Activated CD8-positive, alpha-beta memory T cell treated with anti-CD3 and anti-CD28 coated beads for 48 hours (primary cell): ENCODE results near the gene CNPY1.
"Not testable (repeated sequence)": the region's sequence is repeated elsewhere in the genome, so short reads cannot be mapped to it uniquely, and the experiment has no call there.

Experiments used
- DNase-seq, 3 experiments: peaks; one replicate each; pipeline ENCODE4 v3.0.0-alpha.2; 2020; ENCODE audit warnings: low read depth in 2 of 3, low spot score in 2 of 3

Gene CNPY1

DNA sequence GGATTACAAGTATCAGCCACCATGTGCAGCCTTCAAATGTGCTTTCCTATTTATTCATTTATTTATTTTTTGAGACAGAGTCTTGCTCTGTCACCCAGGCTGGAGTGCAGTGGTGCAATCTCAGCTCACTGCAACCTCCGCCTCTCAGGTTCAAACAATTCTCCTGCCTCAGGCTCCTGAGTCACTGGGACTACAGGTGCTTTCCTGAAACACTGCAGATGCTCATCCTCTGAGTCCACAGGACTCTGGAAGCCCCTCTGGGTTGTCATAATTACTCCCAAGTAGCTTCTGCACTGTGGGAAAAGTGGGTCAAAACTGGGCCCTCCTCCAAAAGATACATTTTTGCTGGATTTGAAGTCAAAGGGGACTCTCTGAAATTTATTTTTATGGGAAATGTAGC, at the start of gene CNPY1:
Gene CNPY1 (minus strand): TSS at position 111 of the 400 bp plus-strand sequence. CDS start 630 bp downstream, outside the sequence.
- DNase-seq, result not testable (repeated sequence)

DNA sequence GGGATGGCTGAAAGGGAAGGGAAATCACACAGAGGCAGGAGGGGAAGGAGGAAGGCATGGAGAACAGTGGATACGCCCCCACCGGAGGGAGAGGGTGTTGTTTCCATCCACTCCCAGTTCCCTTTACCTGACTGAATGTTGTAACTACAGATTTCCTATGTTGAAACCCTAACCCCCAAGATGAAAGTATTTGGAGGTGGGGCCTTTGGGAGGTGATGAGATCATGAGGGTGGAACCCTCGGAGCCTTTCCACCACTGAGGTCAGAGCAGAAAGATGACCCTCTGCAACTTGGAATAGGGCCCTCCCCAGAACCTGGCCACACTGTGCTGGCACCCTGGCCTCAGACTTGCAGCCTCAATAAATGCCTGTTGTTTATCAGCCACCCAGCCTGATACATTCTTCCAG, 48.6 kb upstream of the CNPY1 start:
- DNase-seq, result no peak

DNA sequence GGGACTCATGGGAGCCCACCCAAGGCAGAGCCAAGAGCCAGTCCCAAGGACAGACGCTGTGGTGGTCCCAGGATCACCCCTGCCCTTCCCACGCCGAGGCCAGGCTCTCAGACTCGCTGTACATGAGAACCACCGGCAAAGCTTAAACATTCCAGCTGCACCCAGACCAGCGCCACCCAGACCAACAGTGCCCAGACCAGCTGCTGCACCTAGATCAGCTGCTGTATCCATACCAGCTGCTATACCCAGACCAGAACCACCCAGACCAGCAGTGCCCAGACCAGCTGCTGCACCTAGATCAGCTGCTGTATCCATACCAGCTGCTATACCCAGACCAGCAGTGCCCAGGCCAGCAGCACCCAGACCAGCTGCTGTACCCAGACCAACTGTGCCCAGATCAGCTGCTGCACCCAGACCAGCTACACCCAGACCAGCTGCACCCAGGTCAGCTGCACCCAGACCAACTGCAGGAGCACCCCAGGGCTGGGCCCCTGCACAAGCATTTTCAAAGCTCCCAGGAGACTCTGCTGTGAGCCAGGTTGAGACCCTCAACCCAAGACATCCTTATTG, 47.9 kb upstream of the CNPY1 start:
- DNase-seq, result no peak

DNA sequence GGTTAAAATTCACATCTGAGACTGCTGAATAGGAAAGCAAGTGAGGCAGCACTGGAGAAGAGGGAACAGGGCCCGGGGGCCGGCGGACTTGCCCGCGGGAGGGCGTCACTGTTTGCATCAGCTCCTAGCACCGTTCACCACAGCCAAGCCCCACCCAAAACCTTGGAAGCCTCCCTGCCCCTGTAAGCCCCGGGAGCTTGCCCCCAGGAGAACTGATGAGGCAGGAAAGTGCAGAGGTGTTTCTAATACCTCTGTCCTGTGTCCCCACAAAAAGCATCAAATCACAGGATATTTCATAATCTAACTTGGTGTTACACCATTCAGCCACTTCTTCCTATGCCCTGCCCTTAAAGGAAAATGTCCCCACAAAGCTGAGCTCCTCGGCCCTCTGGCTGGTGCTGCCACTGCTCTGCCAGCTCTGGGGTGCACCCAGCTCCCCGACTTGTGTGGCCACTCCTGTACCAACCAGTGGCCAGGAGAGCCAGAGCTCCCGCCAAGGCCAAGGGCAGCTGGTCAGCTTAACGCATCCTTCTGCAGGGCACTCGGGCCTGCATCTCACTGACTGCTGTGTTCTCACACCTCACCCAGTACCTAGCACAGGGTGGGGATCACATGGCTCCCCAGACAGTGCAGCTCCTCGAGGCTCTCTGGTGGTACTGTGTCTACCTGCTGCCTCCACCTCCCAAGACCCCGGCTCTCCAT, 47.3 kb upstream of the CNPY1 start:
- no peak for DNase-seq

GRCh38 chr7:155591055-155591775, 44.9 kb upstream of the CNPY1 start:
- no peak for DNase-seq

- no peak for DNase-seq
These were observed 44.1 kb upstream of the CNPY1 start for GRCh38 chr7:155590215-155591018.

GRCh38 chr7:155589001-155589980, 42.9 kb upstream of the CNPY1 start:
- DNase-seq, result no peak

DNA sequence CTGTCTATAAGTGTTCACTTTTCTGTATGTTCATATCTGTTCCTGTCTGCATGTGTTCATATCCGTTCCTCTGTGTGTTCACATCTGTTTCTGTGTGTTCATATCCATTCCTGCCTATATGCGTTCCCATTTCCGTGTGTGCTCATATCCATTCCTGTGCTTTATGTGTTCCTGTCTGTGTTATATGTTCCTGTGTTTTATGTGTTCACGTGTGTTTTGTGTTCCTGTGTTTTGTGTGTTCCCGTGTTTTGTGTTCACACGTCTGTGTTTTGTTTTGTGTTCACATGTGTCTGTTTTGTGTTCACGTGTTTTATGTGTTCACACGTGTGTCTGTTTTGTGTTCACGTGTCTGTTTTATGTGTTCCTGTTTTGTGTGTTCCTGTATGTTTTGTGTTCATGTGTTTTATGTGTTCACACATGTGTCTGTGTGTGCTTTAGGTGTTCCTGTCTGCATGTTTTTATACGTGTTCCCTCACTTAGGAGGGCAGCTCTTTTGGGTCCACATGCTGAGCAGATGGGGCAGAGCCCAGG, 42.2 kb upstream of the CNPY1 start:
- no peak for DNase-seq

DNA sequence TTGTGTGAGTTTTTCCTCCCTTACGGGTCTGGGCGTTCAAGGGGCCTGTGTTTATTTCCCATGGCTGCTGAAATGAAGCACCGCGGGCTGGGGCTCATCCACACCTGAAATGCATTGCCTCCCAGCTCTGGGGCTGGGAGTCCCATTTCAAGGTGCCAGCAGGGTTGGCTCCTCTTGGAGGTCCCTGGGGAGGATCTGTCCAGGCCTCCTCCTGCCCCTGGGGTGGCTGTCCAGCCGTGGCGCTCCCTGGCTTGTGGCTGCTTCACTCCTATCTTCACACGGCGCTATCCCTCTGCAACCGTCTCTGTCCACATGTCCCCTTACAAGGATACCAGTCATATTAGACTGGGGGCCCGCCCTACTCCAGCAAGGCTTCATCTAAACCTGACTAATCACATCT, 41.1 kb upstream of the CNPY1 start:
- DNase-seq, result no peak

DNA sequence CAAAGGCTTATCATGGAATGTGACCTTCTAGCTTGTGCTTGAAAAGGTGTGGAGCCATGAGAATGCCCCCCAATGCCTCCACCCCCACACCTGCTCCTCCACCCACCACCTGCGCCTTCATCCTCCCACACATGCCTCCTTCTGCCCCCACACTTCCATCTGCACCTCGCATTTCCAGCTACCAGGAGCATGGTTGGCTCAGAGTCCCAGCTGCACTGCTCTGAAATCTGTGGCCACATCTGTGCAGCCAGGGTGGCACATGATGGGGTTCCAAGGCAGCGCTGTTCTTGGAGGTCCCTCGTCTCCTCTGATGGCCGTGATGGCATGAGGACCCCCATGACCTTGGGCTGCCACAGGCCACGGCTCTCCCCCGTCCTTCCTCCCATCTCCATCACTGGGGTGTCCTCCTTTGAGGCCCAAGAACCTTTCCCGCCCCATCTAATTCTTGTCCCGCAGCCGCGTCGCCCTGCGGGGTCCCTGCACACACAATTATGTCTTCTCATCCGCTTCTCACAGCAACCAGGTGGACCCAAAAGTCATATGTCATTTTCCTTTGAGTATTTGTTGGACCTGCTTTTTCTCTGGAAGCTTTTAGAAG, 40.6 kb upstream of the CNPY1 start:
- no peak for DNase-seq

- DNase-seq, result no peak
These were observed 39.6 kb upstream of the CNPY1 start for GRCh38 chr7:155585951-155586350.

- DNase-seq, result no peak
These were observed 39.2 kb upstream of the CNPY1 start for GRCh38 chr7:155585532-155585895.

DNA sequence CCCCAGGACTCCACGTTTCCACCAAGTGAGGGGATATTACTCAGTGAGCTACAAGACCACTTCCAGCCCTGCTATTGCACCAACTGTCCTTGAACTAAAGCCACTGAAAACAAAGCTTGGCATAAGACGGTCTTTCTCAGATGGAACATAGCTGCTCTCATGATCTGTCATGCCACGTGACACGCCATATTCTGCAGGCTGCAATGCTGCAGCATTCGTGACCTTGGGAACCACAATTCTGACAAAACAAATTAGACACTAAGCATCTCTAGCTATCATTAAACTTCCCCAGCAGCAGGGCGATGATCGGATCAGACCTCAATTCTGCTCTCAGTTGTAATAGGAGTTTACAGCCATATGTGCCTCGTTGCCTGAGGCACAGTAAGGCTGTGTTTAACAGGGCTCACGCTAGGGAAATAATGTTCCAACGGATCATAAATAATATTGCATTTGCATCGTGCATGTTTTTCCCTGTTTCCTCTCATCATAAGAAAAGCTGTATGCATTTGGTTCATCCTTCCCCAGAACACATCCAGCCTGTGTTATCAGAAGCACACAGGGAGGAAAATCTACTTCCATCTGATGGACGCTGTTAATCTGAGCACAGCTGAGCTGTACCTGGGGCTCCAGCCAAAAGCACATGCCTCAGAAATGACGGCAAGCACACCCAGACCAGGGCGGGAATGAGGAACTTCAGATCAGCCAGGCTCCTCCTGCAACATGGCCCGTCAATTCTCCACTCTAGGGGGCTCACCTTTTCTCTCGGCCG, 38.6 kb upstream of the CNPY1 start:
- no peak for DNase-seq

DNA sequence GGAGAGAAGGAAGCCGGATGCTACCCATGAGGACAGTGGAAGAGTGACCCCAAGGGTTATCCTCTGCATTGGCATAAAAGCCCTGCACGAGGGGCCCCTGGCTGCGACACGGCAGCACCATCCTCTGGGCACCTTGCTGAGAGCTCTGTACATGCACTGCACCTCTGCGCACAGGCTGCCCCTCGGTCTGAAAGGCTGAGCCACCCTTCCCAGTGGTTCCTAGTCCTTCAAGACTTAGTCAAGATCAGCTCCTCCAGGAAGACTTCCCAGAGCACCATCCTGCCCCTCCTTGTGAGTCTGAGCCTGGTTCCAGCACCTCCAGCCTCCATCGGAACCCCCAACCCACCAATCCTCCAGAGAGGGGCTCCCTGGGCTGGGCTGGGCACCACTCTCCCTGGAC, 37.9 kb upstream of the CNPY1 start:
- DNase-seq, result no peak

DNA sequence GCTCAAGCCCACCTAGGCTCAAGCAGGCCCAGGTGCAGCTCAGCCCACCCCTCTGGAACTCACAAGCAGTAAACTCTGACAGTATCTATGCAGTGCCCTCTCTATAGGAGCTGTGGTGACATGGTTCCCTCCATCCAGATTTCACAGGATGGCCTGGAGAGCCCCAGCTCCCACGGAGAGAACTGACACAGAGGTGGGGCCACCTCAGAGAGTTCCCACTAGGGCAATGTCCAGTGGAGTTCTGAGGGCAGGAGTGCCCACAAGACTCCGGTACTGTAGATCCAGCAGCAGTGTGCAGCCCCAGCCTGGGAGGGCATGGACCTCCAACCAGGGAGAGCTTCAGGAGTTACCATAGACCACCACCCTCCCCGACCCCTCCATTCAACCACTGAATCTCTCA, 37.3 kb upstream of the CNPY1 start:
- DNase-seq, result no peak

GRCh38 chr7:155581954-155582353, 35.6 kb upstream of the CNPY1 start:
- DNase-seq, result no peak

DNA sequence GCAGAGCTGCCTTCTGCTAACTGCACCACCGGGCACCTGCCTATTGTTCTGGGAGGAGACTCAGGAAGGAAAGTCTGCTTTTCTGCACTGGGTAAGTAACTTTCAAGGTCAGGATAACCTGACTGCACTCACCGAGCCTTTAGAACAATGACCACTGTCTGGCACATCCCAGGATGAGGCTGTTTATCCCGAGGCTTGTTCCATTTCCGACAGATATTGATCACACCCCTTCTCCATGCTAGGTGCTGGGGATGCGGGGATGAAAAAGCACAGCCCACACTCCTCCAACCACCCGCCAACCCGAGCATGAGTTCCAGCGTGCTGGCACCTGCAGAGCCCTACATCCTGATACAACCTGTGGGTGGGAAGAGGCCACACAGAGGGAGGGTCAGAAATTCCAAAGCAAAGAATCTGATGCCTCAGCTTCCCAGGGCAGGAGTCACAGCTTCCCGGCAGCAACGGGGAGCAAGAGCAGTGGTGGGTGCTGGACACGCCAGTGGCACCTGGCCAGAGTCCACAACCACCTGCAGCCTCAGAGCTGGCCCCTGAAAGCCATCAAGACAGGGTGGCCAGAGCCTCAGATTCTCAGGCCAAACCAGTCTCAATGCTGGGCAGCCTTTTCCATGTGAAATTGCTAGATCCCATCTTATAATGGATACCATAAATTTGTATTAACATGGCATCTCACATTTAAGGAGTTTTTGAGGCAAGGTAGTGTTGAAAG, 34.9 kb upstream of the CNPY1 start:
- no peak for DNase-seq

DNA sequence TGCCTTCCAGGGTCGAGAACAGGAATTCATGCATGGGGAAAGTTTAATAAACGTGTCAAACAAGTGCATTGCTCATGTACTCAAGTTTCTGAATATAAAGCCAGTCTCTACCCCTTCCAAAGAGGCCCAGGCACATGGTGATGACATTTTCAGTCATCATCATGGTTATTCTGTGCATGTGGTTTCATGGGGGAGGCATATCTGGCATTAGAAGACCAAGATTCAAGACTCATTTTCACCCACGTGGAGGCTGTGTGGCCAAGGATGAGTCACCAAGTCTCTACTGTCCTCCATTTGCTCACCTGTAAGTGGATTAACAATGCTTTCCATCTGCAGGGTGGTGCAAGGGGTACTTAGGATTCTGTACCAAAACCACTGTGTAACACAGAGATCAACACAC, 34.0 kb upstream of the CNPY1 start:
- peak; percentile 10 to 18 (median 12) for DNase-seq
